ENCODE data around the gene LONRF3.

Gene LONRF3

DNA sequence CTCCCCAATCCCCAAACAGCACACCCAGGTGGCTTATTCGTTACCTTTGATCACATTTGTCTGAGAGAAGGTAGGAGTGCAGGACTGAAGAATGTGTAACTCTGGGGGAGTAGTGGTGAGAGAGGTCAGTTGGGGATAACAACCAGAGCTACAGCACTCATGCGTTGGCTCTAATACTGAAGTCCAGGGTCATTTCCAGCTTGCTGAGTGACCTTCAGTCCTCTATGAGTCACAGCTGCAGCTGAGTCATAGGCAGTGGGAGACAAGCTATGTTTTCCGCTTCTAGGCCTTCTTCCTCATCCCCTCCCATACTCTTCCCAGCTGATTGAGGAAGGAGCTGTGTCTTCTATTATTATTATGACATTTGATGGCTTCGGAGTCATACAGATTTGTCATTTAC, 66.8 kb downstream of the LONRF3 start:
- peak; percentile 56 for DNase-seq

DNA sequence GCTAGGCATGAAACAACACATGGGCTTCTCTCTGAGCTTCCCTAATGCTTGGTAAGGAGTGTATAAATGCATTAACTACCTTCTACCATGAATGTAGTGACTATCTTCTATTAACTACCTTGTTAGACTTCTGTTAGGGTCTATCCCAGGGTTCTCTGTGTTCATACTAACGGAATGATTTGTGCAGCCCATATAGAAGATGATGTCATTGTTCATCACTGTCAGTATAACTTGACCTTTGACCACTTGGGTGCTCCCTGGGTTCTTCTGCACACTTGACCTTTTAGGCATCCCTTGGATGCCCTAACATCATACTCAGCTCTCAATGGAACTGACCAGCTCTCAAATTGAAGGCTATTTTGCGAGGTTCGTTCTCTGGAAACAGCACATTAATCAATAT, 67.6 kb downstream of the LONRF3 start:
- DNase-seq, result no peak

DNA sequence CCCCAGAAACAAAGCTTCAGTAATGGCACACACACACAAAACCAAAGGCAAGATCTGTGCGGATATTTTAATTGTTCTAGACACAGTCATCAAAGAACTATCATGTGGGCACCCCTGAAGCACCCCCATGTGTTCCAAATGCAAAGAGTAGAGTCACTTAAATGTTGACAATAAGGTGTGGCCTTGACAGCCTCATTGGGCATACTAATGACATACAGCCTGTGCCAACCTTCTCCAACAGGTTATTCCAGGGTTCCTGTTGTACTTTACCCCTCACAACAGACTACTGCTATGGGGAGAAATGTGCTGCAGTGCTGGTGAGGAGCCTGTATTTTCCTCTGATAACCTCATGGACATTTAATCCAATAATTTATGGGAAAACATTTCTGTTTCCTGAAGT, 68.6 kb downstream of the LONRF3 start:
- DNase-seq, result no peak

DNA sequence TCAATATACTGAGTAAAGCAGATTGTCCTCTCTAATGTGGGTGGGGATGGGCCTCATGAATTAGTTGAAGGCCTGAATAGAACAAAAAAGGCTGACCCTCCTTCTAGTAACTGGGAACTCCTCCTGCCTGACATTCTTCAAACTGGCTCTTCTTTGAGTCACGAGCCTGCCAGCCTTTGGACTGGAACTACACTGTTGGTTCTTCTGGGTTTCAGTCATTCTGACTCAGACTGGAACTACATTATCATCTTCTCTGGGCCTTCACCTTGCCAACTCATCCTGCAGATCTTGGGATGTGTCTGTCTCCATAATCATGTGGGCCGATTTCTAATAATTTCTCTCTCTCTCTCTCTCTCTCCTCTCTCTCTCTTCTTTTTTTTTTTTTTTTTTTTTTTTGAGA, 71.5 kb downstream of the LONRF3 start:
- no peak for DNase-seq

- DNase-seq, result no peak
Measured at GRCh38 chrX:119055687-119056086, 81.3 kb downstream of the LONRF3 start.

DNA sequence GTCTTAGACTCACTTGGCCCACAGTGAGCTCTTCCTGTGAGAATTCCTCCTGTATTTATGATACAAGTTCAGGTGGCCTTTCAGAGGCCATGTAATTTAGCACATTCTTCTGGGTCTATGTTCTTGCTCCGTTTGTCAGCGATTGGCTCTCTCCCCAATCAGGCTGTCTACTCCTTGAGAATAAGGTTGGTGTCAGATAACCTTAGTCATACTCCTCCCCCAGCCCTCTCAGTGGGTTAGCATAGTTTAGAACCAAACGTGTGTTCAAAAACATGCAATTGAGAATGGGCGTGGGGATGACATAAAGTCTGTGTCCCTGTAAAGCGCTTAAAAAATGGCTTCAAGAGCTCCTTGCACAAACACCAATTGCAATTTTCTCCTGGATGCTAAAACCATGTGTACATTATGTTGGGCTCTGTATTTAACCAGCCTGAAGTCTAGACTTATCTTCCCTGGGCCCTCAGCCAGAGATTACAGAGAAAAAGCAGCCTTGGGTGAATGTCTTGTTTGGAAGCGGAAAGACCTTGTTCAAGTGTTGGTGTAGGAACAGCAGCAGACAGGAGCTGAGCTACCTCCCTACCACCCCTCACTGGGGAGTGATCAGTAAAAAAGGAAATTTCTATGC, 88.4 kb downstream of the LONRF3 start:
- no peak for DNase-seq

DNA sequence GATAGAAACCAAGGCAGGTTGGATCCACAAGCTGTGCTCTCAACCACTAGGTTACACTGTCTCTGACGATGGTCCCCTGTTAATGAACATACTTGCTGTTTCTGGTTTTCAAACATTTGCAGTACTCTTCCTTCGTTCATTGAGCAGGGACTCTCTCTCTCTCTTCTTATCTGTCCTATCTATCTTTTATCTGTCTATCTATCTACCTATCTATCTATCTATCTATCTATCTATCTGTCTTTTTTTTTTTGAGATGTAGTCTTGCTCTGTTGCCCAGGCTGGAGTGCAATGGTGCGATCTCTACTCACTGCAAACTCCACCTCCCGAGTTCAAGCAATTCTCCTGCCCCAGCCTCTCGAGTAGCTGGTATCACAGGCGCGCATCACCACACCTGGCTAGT, 89.0 kb downstream of the LONRF3 start:
- DNase-seq, result no peak

GRCh38 chrX:119067023-119067739, 92.8 kb downstream of the LONRF3 start:
- DNase-seq, result peak; percentile 23

Data from kidney glomerular epithelial cell (primary cell).